Common myeloid progenitor, CD34-positive (primary cell): ENCODE data around the gene SERINC3.

Experiments used
- CTCF ChIA-PET: fragments of 350-600 bp; sonication (Branson Sonifier 250); formaldehyde crosslinking; loops from one replicate; lab custom pipeline; 2021; ENCODE audit warnings: antibody characterized with exemption; lab: Charles Lee
- POLR2A ChIA-PET: fragments of 350-600 bp; sonication (Branson Sonifier 250); formaldehyde crosslinking; loops from one replicate; lab custom pipeline; 2021; ENCODE audit warnings: antibody characterized with exemption; lab: Charles Lee
- DNase-seq, 3 donors: peaks; one replicate each; pipeline versions ENCODE4 v3.0.0 to v3.0.0-alpha.2; 2013
- H3K27ac ChIP-seq, 2 experiments: 1 replicate in 1 of 2; 2 replicates in 1 of 2; pipeline ENCODE4 v1.7.0; 2013; ENCODE audit warnings: inconsistent platforms in 2 of 2, low read length in 2 of 2, mild to moderate bottlenecking in 2 of 2, low read depth in 1 of 2, moderate library complexity in 1 of 2; ENCODE audit not compliant: severe bottlenecking in 2 of 2, insufficient read depth in 1 of 2, poor library complexity in 1 of 2
- H3K27me3 ChIP-seq, 5 experiments: replicated peaks in 2 of 5; 1 replicate in 3 of 5; 2 replicates in 2 of 5; pipeline versions ENCODE4 v1.6.1 to v1.7.0; 2013; ENCODE audit warnings: low read length in 4 of 5, mild to moderate bottlenecking in 2 of 5, moderate library complexity in 2 of 5, inconsistent platforms in 1 of 5; ENCODE audit not compliant: insufficient read depth in 5 of 5, control insufficient read depth in 4 of 5
- H3K36me3 ChIP-seq, 4 experiments: 1 replicate in 2 of 4; 2 replicates in 2 of 4; pipeline versions ENCODE4 v1.6.1 to v1.7.0; 2013; ENCODE audit warnings: low read length in 3 of 4, control low read depth in 1 of 4, mild to moderate bottlenecking in 1 of 4; ENCODE audit not compliant: control insufficient read depth in 4 of 4, insufficient read depth in 4 of 4
- H3K4me1 ChIP-seq, 4 experiments: 1 replicate in 3 of 4; 2 replicates in 1 of 4; pipeline versions ENCODE4 v1.6.1 to v1.7.1; 2013; ENCODE audit warnings: low read length in 3 of 4, mild to moderate bottlenecking in 3 of 4, control low read depth in 1 of 4, inconsistent platforms in 1 of 4, moderate library complexity in 1 of 4; ENCODE audit not compliant: control insufficient read depth in 4 of 4, insufficient read depth in 4 of 4; ENCODE audit errors: control extremely low read depth in 1 of 4
- H3K4me3 ChIP-seq, 7 experiments: 1 replicate in 4 of 7; 2 replicates in 3 of 7; pipeline versions ENCODE4 v1.5.1 to v1.7.0; 2013; ENCODE audit warnings: mild to moderate bottlenecking in 7 of 7, low read length in 6 of 7, moderate library complexity in 6 of 7, inconsistent platforms in 2 of 7, low read depth in 2 of 7, control low read depth in 1 of 7; ENCODE audit not compliant: insufficient read depth in 4 of 7, control insufficient read depth in 1 of 7; ENCODE audit errors: extremely low read depth in 1 of 7
- H3K9me3 ChIP-seq, 5 experiments: 1 replicate in 4 of 5; 2 replicates in 1 of 5; pipeline versions ENCODE4 v1.6.1 to v1.7.1; 2013; ENCODE audit warnings: low read length in 4 of 5, mild to moderate bottlenecking in 2 of 5, inconsistent platforms in 1 of 5, low read depth in 1 of 5, moderate library complexity in 1 of 5; ENCODE audit not compliant: control insufficient read depth in 4 of 5, insufficient read depth in 2 of 5; ENCODE audit errors: control extremely low read depth in 1 of 5
- WGBS: methylation state at CpG from one replicate; pipeline ENCODE4 v1.1.5; 2013; ENCODE audit not compliant: insufficient coverage; 5-methylcytosine and 5-hydroxymethylcytosine counted together

The SERINC3 gene

GRCh38 chr20:44494266-44494665 is 27.6 kb downstream of the SERINC3 start:
- no peaks in the 10 kb centered on the region for H3K9me3 ChIP-seq
- no peak overlapping the region for H3K27ac ChIP-seq
- no peaks in the 10 kb centered on the region for H3K27me3 ChIP-seq
- H3K4me1 ChIP-seq = peaks cover 0 to 6% (median 0%) of the 10 kb centered on the region in 4 experiments
- CTCF ChIA-PET = interaction anchor here (1.0 to 2.5 kb wide), 5 partner anchors 17 to 115 kb away, joined by 3 to 8 read pairs (median 3); no protein-coding TSS in a partner anchor
- POLR2A ChIA-PET = no interaction called here
- H3K36me3 ChIP-seq = peaks cover 32 to 89% (median 65%) of the 10 kb centered on the region in 4 experiments
- no peak overlapping the region for H3K4me3 ChIP-seq
- DNase-seq = no peak
- 100% methylated on average over 1 of the region's 1 CpG for WGBS

DNA sequence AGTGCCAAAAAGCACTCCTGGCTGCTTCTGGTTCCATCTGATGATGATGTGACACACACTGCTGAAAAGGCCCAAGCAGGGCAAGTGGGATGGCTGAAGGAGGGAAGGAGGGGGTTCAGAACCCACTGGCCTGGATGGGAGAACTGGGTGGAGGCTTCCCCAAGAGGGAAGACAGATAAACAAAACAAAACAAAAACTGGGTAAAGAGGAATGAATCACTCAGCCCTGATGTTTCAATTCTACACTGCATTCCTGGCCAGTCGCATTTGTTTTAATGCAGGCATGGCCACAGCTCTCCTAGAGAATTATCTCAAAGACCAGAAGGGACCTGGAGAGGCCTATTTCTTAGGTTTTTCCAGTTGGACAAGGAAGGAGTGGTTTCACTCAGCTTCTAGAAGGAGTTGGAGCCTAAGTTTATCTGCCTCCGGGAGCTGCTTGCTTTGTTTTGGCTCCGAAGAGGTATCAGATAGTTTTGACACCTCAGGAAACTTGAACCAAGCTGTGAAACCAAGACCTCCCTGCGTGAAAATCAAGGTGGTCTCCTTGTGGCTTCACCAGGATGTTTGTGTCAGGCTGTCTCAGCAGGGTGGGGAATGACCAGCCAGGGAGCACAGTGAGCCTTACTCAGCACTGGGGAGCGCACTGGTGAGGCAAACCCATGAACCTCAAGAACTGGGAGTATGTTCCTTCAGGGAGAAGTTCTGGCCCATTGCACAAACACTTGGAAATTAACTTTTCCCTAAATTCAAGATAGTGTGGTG is 30.1 kb downstream of the SERINC3 start:
- peaks cover 0 to 6% (median 0%) of the 10 kb centered on the region in 4 experiments for H3K4me1 ChIP-seq
- H3K9me3 ChIP-seq = no peaks in the 10 kb centered on the region
- WGBS = 94% methylated on average over 5 of the region's 5 CpGs
- H3K4me3 ChIP-seq = no peak overlapping the region
- POLR2A ChIA-PET = interaction anchor here (0.7 kb wide), 1 partner anchor 119 kb away, joined by 5 read pairs; no protein-coding TSS in a partner anchor
- H3K27ac ChIP-seq = no peak overlapping the region
- H3K36me3 ChIP-seq = peaks cover 34 to 81% (median 66%) of the 10 kb centered on the region in 4 experiments
- no peak for DNase-seq
- H3K27me3 ChIP-seq = no peaks in the 10 kb centered on the region
- CTCF ChIA-PET = interaction anchor here (1.1 to 2.5 kb wide), 3 partner anchors 16 to 126 kb away, joined by 3 to 8 read pairs (median 3); partner anchors contain the start of gene TTPAL

DNA sequence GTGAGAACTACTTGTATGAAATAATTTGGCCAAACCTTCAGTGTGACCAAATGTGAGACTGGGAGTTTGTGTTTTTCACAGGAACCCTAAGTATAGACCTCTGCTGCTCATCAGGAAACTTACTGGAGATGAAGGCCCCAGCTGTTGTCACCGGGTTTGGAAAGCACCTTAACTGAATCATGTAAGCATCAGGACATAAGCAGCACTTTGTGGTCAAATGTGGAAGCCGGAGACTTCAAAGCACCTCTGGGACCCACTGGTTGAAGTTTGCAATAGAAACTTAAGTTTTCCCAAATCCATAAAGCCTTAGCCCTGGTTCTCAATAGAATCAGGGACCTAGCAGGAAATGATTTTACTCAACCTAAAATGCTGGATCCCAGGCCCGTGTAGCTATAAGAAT is 31.9 kb downstream of the SERINC3 start:
- Histone ChIP-seq H3K27ac (no peak overlapping the region), H3K4me1 (no peaks in the 10 kb centered on the region), H3K36me3 (peaks cover 34 to 79% (median 63%) of the 10 kb centered on the region in 4 experiments), H3K4me3 (no peak overlapping the region), H3K9me3 (no peaks in the 10 kb centered on the region), H3K27me3 (no peaks in the 10 kb centered on the region)
- 100% methylated on average over 2 of the region's 3 CpGs for WGBS
- ChIA-PET POLR2A (no interaction called here), CTCF (no interaction called here)
- no peak for DNase-seq

DNA sequence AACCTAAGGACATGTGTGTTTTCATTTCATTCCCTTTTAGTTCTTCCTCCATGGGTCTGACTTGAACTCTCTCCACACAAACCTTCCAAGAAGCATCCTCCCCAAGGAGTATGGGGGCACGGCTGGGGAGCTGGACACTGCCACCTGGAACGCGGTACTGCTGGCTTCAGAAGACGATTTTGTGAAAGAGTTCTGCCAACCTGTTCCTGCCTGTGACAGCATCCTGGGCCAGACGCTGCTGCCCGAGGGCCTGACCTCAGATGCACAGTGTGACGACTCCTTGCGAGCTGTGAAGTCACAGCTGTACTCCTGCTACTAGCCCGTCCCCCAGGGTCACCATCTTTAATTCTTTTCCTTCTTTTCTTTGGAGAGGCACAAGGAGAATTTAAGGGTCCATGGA is 32.6 kb downstream of the SERINC3 start:
- Histone ChIP-seq H3K4me3 (no peak overlapping the region), H3K27ac (no peak overlapping the region), H3K4me1 (no peaks in the 10 kb centered on the region), H3K36me3 (peaks cover 32 to 76% (median 62%) of the 10 kb centered on the region in 4 experiments), H3K27me3 (no peaks in the 10 kb centered on the region), H3K9me3 (no peaks in the 10 kb centered on the region)
- 98% methylated on average over 9 of the region's 9 CpGs for WGBS
- ChIA-PET CTCF (interaction anchor here (1.7 kb wide), 1 partner anchor 11 kb away, joined by 3 read pairs; no protein-coding TSS in a partner anchor), POLR2A (no interaction called here)
- no peak for DNase-seq

DNA sequence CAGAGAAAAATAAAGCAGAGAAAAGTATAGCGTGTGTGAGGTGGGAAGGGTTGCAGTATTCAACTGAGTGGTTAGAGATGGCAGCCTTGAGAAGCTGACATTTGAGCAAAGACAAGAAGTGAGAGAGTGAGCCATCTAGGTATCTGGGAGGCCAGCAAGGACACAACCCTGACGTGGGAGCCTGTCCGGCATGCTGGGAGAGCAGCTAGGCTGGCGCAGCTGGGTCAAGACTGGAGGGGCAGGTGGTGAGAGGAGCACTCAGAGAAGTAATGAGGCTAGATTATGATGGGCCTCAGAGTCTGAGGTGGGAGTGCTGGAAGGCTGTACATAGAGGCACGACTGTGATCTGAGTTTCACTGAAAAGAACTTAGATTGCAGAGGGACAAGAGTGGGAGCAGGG is 33.3 kb downstream of the SERINC3 start:
- Histone ChIP-seq H3K4me3 (no peak overlapping the region), H3K9me3 (no peaks in the 10 kb centered on the region), H3K27ac (no peak overlapping the region), H3K36me3 (peaks cover 31 to 76% (median 60%) of the 10 kb centered on the region in 4 experiments), H3K4me1 (no peaks in the 10 kb centered on the region), H3K27me3 (no peaks in the 10 kb centered on the region)
- ChIA-PET CTCF (interaction anchor here (0.9 to 1.7 kb wide), 2 partner anchors 12 to 29 kb away, joined by 3 read pairs; no protein-coding TSS in a partner anchor), POLR2A (no interaction called here)
- DNase-seq = no peak
- 95% methylated on average over 5 of the region's 5 CpGs for WGBS

GRCh38 chr20:44485830-44486198 is 36.1 kb downstream of the SERINC3 start:
- H3K9me3 ChIP-seq = no peaks in the 10 kb centered on the region
- no peak for DNase-seq
- H3K36me3 ChIP-seq = peaks cover 38 to 73% (median 63%) of the 10 kb centered on the region in 4 experiments
- no peak overlapping the region for H3K4me3 ChIP-seq
- WGBS = 88% methylated on average over 1 of the region's 2 CpGs
- POLR2A ChIA-PET = no interaction called here
- CTCF ChIA-PET = interaction anchor here (0.6 kb wide), 1 partner anchor 200 kb away, joined by 3 read pairs; no protein-coding TSS in a partner anchor
- H3K27ac ChIP-seq = no peak overlapping the region
- no peaks in the 10 kb centered on the region for H3K27me3 ChIP-seq
- H3K4me1 ChIP-seq = no peaks in the 10 kb centered on the region
